ENCODE measurements around the gene LRRFIP1. TPM values are rescaled to one million over a fixed set of nuclear protein-coding genes. Genes with fewer than 3 reads are reported as not detected.

LRRFIP1 gene
- total RNA-seq, 4 donors from 2014 or later: 142 to 213 (median 191) TPM

- H3K4me3 ChIP-seq: no peak overlapping the region
- DNase-seq (ENCODE audit: extremely low spot score): no peak
- TF ChIP-seq POLR2A (IDR thresholded peaks at IDR 0.05; ENCODE audit: low read depth): no peak
- no peak for TF ChIP-seq POLR2AphosphoS5 (IDR thresholded peaks at IDR 0.05)
- TF ChIP-seq CTCF (IDR thresholded peaks at IDR 0.05): no peak
- TF ChIP-seq EP300 (IDR thresholded peaks at IDR 0.05): no peak
- no peaks in the 10 kb centered on the region for H3K36me3 ChIP-seq
- intact Hi-C loops (cut with DNase I): no loop called here
- WGBS: 69% methylated on average over 8 of the region's 13 CpGs
- no peaks in the 10 kb centered on the region for H3K27me3 ChIP-seq
- H3K27ac ChIP-seq (replicated peaks in 1 of 4): no peak overlapping the region
- H3K9me3 ChIP-seq: no peaks in the 10 kb centered on the region
- peaks cover 12 to 32% (median 30%) of the 10 kb centered on the region in 4 donors for H3K4me1 ChIP-seq
Observed at GRCh38 chr2:237623428-237624403, 3.7 kb upstream of the LRRFIP1 start.

- TF ChIP-seq POLR2A (IDR thresholded peaks at IDR 0.05; ENCODE audit: low read depth) (no peak), POLR2AphosphoS5 (IDR thresholded peaks at IDR 0.05) (no peak), CTCF (IDR thresholded peaks at IDR 0.05) (no peak), EP300 (IDR thresholded peaks at IDR 0.05) (no peak)
- H3K9me3 ChIP-seq: no peaks in the 10 kb centered on the region
- DNase-seq (ENCODE audit: extremely low spot score): no peak
- H3K36me3 ChIP-seq: no peaks in the 10 kb centered on the region
- H3K27me3 ChIP-seq: no peaks in the 10 kb centered on the region
- peaks cover 16 to 40% (median 36%) of the 10 kb centered on the region in 4 donors for H3K4me1 ChIP-seq
- intact Hi-C loops (cut with DNase I): no loop called here
- H3K4me3 ChIP-seq: no peak overlapping the region
- H3K27ac ChIP-seq (replicated peaks in 1 of 4): peak overlapping the region in 1 of 4 donors; percentile 89
- 89% methylated on average over 6 of the region's 6 CpGs for WGBS
Observed at GRCh38 chr2:237624565-237624964, 2.8 kb upstream of the LRRFIP1 start.

- Histone ChIP-seq H3K9me3 (no peaks in the 10 kb centered on the region), H3K36me3 (no peaks in the 10 kb centered on the region), H3K27ac (replicated peaks in 1 of 4) (peak overlapping the region; percentile 18 to 92 (median 89)), H3K27me3 (no peaks in the 10 kb centered on the region), H3K4me1 (peaks cover 20 to 45% (median 43%) of the 10 kb centered on the region in 4 donors), H3K4me3 (no peak overlapping the region)
- WGBS: 56% methylated on average over 10 of the region's 10 CpGs
- no peak for TF ChIP-seq CTCF (IDR thresholded peaks at IDR 0.05)
- TF ChIP-seq EP300 (IDR thresholded peaks at IDR 0.05): no peak
- no peak for TF ChIP-seq POLR2AphosphoS5 (IDR thresholded peaks at IDR 0.05)
- no peak for TF ChIP-seq POLR2A (IDR thresholded peaks at IDR 0.05; ENCODE audit: low read depth)
- no peak for DNase-seq (ENCODE audit: extremely low spot score)
- intact Hi-C loops (cut with DNase I): no loop called here
Observed at GRCh38 chr2:237625216-237625705, 2.1 kb upstream of the LRRFIP1 start.

- no peaks in the 10 kb centered on the region for H3K27me3 ChIP-seq
- TF ChIP-seq CTCF (IDR thresholded peaks at IDR 0.05): no peak
- TF ChIP-seq EP300 (IDR thresholded peaks at IDR 0.05): no peak
- TF ChIP-seq POLR2AphosphoS5 (IDR thresholded peaks at IDR 0.05): no peak
- no peak for TF ChIP-seq POLR2A (IDR thresholded peaks at IDR 0.05; ENCODE audit: low read depth)
- H3K9me3 ChIP-seq: no peaks in the 10 kb centered on the region
- no peak for DNase-seq (ENCODE audit: extremely low spot score)
- H3K36me3 ChIP-seq: no peaks in the 10 kb centered on the region
- H3K27ac ChIP-seq (replicated peaks in 1 of 4): peak overlapping the region; percentile 18 to 92 (median 89)
- intact Hi-C loops (cut with DNase I): no loop called here
- WGBS: 62% methylated on average over 6 of the region's 6 CpGs
- H3K4me1 ChIP-seq: peaks cover 25 to 50% (median 48%) of the 10 kb centered on the region in 4 donors
- no peak overlapping the region for H3K4me3 ChIP-seq
Observed at GRCh38 chr2:237625777-237626176, 1.6 kb upstream of the LRRFIP1 start.

All from esophagus muscularis mucosa (tissue), 4 donors.